ENCODE data around the gene RTN4RL2.

Gene RTN4RL2

DNA sequence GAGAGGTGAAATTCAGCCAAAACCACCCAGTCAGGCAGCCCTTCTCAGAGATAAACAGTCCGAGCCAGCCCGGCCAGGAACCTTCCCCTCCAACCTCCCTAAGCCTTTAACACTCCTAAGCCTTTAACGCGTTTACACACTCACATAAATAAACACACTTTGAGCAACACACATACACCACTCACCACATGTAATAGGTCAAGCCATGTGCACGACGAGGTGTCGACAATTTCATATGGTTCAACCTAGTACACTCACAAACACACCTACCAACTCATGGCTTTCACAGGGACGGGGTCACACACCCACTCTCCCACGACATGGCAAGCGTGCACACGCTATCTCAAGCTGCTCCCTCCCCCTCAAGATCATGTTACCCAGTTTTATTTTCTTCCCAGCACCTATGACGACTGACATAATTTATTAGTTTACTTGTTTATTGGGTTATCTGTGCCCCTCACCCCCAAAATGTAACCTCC is 39.7 kb downstream of the RTN4RL2 start:
- H3K27me3 ChIP-seq (ENCODE audit: insufficient read depth, poor library complexity, severe bottlenecking): no peaks in the 10 kb centered on the region
- no peak overlapping the region for H3K4me3 ChIP-seq (ENCODE audit: severe bottlenecking)
- ATAC-seq (ENCODE audit: low read depth) (no peak; the same call in 2 of the 3 replicates), DNase-seq (ENCODE audit: low spot score) (no peak)
- no peaks in the 10 kb centered on the region for H3K36me3 ChIP-seq (ENCODE audit: low read depth)
- no peaks in the 10 kb centered on the region for H3K4me1 ChIP-seq (ENCODE audit: insufficient read depth, poor library complexity, severe bottlenecking)
- TF ChIP-seq, protein P1, sequence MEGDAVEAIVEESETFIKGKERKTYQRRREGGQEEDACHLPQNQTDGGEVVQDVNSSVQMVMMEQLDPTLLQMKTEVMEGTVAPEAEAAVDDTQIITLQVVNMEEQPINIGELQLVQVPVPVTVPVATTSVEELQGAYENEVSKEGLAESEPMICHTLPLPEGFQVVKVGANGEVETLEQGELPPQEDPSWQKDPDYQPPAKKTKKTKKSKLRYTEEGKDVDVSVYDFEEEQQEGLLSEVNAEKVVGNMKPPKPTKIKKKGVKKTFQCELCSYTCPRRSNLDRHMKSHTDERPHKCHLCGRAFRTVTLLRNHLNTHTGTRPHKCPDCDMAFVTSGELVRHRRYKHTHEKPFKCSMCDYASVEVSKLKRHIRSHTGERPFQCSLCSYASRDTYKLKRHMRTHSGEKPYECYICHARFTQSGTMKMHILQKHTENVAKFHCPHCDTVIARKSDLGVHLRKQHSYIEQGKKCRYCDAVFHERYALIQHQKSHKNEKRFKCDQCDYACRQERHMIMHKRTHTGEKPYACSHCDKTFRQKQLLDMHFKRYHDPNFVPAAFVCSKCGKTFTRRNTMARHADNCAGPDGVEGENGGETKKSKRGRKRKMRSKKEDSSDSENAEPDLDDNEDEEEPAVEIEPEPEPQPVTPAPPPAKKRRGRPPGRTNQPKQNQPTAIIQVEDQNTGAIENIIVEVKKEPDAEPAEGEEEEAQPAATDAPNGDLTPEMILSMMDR (IDR thresholded peaks at IDR 0.05; ENCODE audit: poor library complexity, severe bottlenecking): no peak
- no peak overlapping the region for H3K27ac ChIP-seq (ENCODE audit: poor library complexity, severe bottlenecking)
- H3K9me3 ChIP-seq (ENCODE audit: severe bottlenecking): no peaks in the 10 kb centered on the region

DNA sequence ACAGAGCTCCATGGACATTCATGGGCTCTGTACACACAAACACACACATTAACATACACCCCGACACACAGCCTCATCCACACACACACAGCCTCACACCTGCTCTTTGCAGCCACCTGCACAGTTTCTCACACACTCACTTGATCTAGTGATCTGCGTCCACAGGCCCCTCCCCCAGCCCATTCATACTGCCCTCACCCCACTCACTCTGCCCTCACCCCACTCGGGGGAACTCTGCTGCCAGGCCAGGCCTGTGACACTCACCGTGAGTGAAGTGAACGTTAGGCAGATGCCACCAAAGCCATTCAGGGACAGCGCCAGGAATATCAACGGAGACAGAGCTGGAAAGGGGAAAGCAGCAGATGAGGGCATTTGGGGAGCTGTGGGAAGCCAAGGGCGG is 40.2 kb downstream of the RTN4RL2 start:
- Histone ChIP-seq H3K27me3 (ENCODE audit: insufficient read depth, poor library complexity, severe bottlenecking) (no peaks in the 10 kb centered on the region), H3K27ac (ENCODE audit: poor library complexity, severe bottlenecking) (no peak overlapping the region), H3K36me3 (ENCODE audit: low read depth) (no peaks in the 10 kb centered on the region), H3K4me3 (ENCODE audit: severe bottlenecking) (no peak overlapping the region), H3K9me3 (ENCODE audit: severe bottlenecking) (no peaks in the 10 kb centered on the region), H3K4me1 (ENCODE audit: insufficient read depth, poor library complexity, severe bottlenecking) (no peaks in the 10 kb centered on the region)
- no peak for DNase-seq (ENCODE audit: low spot score)
- TF ChIP-seq, protein P1 (IDR thresholded peaks at IDR 0.05; ENCODE audit: poor library complexity, severe bottlenecking): no peak
- no peak for ATAC-seq (ENCODE audit: low read depth)

DNA sequence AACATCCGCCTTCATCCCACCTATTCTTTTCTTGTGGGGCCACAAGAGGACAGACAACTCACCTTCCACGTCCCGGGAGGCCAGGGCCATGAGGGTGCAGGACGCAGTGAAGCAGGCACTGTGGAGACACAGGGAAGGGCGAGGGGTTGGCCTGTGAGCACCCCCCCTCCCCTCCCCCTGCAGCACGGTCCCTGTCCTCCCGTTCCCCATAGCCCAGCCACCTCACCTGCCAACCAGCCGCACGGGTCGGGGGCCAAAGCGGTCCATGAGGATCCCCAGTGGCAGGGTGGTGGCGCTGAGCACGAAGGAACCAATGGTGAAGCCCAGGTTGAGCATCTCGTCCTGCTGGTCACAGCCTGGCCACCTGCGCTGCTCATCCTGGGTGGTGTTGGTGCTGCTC is 40.6 kb downstream of the RTN4RL2 start:
- no peak for ATAC-seq (ENCODE audit: low read depth)
- no peak overlapping the region for H3K27ac ChIP-seq (ENCODE audit: poor library complexity, severe bottlenecking)

DNA sequence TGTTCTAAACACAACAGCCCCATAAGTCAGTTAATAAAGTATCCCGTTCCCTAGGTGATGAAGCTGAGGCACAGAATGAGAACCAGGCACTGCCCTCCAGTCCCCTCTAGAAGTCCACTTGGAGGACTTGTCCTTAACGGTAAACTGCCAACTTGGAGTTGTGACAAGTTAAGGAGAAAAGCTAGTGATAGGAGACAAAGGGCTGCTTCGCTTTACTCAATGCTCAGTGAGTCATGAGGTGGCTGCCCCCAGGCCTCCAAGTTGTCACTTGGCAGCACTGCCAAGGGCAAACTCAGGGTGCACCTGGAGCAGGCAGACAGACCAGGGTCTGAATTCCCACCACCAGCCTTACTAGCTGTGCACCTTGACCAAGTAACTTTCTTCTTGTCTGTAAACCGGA is 41.6 kb downstream of the RTN4RL2 start:
- no peaks in the 10 kb centered on the region for H3K36me3 ChIP-seq (ENCODE audit: low read depth)
- H3K27me3 ChIP-seq (ENCODE audit: insufficient read depth, poor library complexity, severe bottlenecking): no peaks in the 10 kb centered on the region
- ATAC-seq (ENCODE audit: low read depth): no peak
- H3K4me1 ChIP-seq (ENCODE audit: insufficient read depth, poor library complexity, severe bottlenecking): no peaks in the 10 kb centered on the region
- H3K9me3 ChIP-seq (ENCODE audit: severe bottlenecking): no peaks in the 10 kb centered on the region
- H3K27ac ChIP-seq (ENCODE audit: poor library complexity, severe bottlenecking): no peak overlapping the region
- DNase-seq (ENCODE audit: low spot score): no peak
- no peak overlapping the region for H3K4me3 ChIP-seq (ENCODE audit: severe bottlenecking)
- TF ChIP-seq, protein P1 (IDR thresholded peaks at IDR 0.05; ENCODE audit: poor library complexity, severe bottlenecking): no peak

More for the DNA sequence above, 40.6 kb downstream of the RTN4RL2 start:
- no peak for DNase-seq (ENCODE audit: low spot score)
- TF ChIP-seq, protein P1 (IDR thresholded peaks at IDR 0.05; ENCODE audit: poor library complexity, severe bottlenecking): no peak
- Histone ChIP-seq H3K4me3 (ENCODE audit: severe bottlenecking) (no peak overlapping the region), H3K36me3 (ENCODE audit: low read depth) (no peaks in the 10 kb centered on the region), H3K9me3 (ENCODE audit: severe bottlenecking) (no peaks in the 10 kb centered on the region), H3K27me3 (ENCODE audit: insufficient read depth, poor library complexity, severe bottlenecking) (no peaks in the 10 kb centered on the region), H3K4me1 (ENCODE audit: insufficient read depth, poor library complexity, severe bottlenecking) (no peaks in the 10 kb centered on the region)

DNA sequence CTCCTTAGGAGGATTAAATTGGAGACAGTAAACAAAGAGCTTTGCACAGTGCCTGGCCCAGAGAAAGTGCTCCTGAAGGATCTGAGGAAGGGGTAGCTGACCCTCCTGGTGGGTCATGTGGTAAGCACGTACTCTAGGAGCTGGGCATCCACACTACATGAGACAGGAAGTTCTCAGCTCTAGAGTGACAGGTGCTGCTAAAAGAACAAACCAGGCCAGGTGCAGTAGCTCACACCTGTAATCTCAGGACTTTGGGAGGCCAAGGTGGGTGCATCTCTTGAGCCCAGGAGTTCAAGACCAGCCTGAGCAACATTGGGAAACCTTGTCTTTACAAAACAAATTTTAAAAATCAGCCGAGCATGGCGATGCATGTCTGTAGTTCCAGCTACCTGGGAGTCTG is 42.0 kb downstream of the RTN4RL2 start:
- TF ChIP-seq, protein P1 (IDR thresholded peaks at IDR 0.05; ENCODE audit: poor library complexity, severe bottlenecking): no peak
- Histone ChIP-seq H3K36me3 (ENCODE audit: low read depth) (no peaks in the 10 kb centered on the region), H3K9me3 (ENCODE audit: severe bottlenecking) (no peaks in the 10 kb centered on the region), H3K27me3 (ENCODE audit: insufficient read depth, poor library complexity, severe bottlenecking) (no peaks in the 10 kb centered on the region), H3K4me3 (ENCODE audit: severe bottlenecking) (no peak overlapping the region), H3K27ac (ENCODE audit: poor library complexity, severe bottlenecking) (no peak overlapping the region), H3K4me1 (ENCODE audit: insufficient read depth, poor library complexity, severe bottlenecking) (no peaks in the 10 kb centered on the region)
- DNase-seq (ENCODE audit: low spot score): no peak
- no peak for ATAC-seq (ENCODE audit: low read depth)

Measured in RWPE2 (cell line).